ENCODE results near the gene RBM19.

RBM19 gene

GRCh38 chr12:113829212-113829611, 136.9 kb downstream of the RBM19 start:
- Histone ChIP-seq H3K9me3 (replicated peaks; ENCODE audit: insufficient read depth, low read length) (no peaks in the 10 kb centered on the region), H3K79me2 (ENCODE audit: low read length) (no peaks in the 10 kb centered on the region), H3K9ac (ENCODE audit: low read length) (no peak overlapping the region), H3F3A (ENCODE audit: insufficient read depth, low read length) (no peaks in the 10 kb centered on the region), H2AFZ (ENCODE audit: low read length) (no peak overlapping the region), H3K9me2 (replicated peaks; ENCODE audit: insufficient read depth, low read length) (no peaks in the 10 kb centered on the region), H3K4me3 (ENCODE audit: low read length) (no peak overlapping the region), H3K4me2 (ENCODE audit: low read depth, low read length) (no peak overlapping the region), H4K20me1 (ENCODE audit: insufficient read depth, low read length) (no peaks in the 10 kb centered on the region), H3K36me3 (replicated peaks; ENCODE audit: insufficient read depth, low read length) (no peaks in the 10 kb centered on the region), H3K27ac (ENCODE audit: low read length) (no peak overlapping the region), H3K4me1 (ENCODE audit: low read length) (no peaks in the 10 kb centered on the region), H3K27me3 (replicated peaks; ENCODE audit: insufficient read depth, low read length) (no peaks in the 10 kb centered on the region)
- no peak for DNase-seq
- TF ChIP-seq EZH2 (optimal IDR thresholded peaks at IDR 0.05; ENCODE audit: low read depth, low read length) (no peak), EZH2phosphoT487 (IDR thresholded peaks at IDR 0.05; ENCODE audit: low read length) (no peak)
- TF ChIP-seq, protein P1, sequence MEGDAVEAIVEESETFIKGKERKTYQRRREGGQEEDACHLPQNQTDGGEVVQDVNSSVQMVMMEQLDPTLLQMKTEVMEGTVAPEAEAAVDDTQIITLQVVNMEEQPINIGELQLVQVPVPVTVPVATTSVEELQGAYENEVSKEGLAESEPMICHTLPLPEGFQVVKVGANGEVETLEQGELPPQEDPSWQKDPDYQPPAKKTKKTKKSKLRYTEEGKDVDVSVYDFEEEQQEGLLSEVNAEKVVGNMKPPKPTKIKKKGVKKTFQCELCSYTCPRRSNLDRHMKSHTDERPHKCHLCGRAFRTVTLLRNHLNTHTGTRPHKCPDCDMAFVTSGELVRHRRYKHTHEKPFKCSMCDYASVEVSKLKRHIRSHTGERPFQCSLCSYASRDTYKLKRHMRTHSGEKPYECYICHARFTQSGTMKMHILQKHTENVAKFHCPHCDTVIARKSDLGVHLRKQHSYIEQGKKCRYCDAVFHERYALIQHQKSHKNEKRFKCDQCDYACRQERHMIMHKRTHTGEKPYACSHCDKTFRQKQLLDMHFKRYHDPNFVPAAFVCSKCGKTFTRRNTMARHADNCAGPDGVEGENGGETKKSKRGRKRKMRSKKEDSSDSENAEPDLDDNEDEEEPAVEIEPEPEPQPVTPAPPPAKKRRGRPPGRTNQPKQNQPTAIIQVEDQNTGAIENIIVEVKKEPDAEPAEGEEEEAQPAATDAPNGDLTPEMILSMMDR (IDR thresholded peaks at IDR 0.05; ENCODE audit: low read length), result no peak

DNA sequence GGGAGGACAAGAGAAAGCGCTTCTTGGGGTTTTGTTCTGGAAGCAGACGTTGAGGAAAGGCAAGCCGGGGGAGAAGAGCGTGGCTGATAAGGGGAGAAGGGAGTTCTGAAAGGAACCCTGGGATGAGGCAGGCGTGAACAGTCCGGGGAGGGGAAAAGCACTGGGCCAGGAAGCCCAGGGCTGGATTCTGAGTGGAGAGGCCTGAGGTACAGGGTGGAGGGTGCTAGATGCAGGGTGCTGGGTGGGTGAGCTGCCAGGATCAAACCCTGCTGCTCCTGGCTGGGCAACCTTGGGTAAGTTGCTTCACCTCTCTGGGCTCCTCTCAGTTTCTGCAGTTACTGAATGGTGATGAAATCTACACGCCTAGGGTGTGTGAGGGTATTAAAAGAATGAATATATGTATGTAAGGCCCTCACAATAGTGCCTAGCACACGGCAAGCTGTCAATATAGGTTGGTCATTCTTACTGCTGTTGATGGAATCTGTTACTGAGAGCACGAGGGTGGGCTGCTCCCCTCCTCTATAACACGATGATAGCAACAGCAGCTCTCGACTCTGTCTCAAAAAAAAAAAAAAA, 138.5 kb downstream of the RBM19 start:
- H3F3A ChIP-seq (ENCODE audit: insufficient read depth, low read length), result no peaks in the 10 kb centered on the region

GRCh38 chr12:113826805-113827538, 139.2 kb downstream of the RBM19 start:
- H3K36me3 ChIP-seq (replicated peaks; ENCODE audit: insufficient read depth, low read length), result no peaks in the 10 kb centered on the region
- H2AFZ ChIP-seq (ENCODE audit: low read length), result no peak overlapping the region
- no peaks in the 10 kb centered on the region for H3F3A ChIP-seq (ENCODE audit: insufficient read depth, low read length)
- no peaks in the 10 kb centered on the region for H3K79me2 ChIP-seq (ENCODE audit: low read length)
- H3K4me2 ChIP-seq (ENCODE audit: low read depth, low read length), result no peak overlapping the region
- no peak for DNase-seq
- no peak overlapping the region for H3K27ac ChIP-seq (ENCODE audit: low read length)
- H3K9ac ChIP-seq (ENCODE audit: low read length), result no peak overlapping the region
- H3K27me3 ChIP-seq (replicated peaks; ENCODE audit: insufficient read depth, low read length), result no peaks in the 10 kb centered on the region
- H3K4me1 ChIP-seq (ENCODE audit: low read length), result no peaks in the 10 kb centered on the region
- TF ChIP-seq EZH2phosphoT487 (IDR thresholded peaks at IDR 0.05; ENCODE audit: low read length) (no peak), EZH2 (optimal IDR thresholded peaks at IDR 0.05; ENCODE audit: low read depth, low read length) (no peak)
- TF ChIP-seq, protein P1 (IDR thresholded peaks at IDR 0.05; ENCODE audit: low read length), result no peak
- no peak overlapping the region for H3K4me3 ChIP-seq (ENCODE audit: low read length)
- no peaks in the 10 kb centered on the region for H3K9me2 ChIP-seq (replicated peaks; ENCODE audit: insufficient read depth, low read length)
- no peaks in the 10 kb centered on the region for H3K9me3 ChIP-seq (replicated peaks; ENCODE audit: insufficient read depth, low read length)
- no peaks in the 10 kb centered on the region for H4K20me1 ChIP-seq (ENCODE audit: insufficient read depth, low read length)

More for the DNA sequence above, 138.5 kb downstream of the RBM19 start:
- no peak overlapping the region for H3K27ac ChIP-seq (ENCODE audit: low read length)
- DNase-seq, result no peak
- H3K36me3 ChIP-seq (replicated peaks; ENCODE audit: insufficient read depth, low read length), result no peaks in the 10 kb centered on the region
- no peaks in the 10 kb centered on the region for H4K20me1 ChIP-seq (ENCODE audit: insufficient read depth, low read length)
- no peak overlapping the region for H3K4me3 ChIP-seq (ENCODE audit: low read length)
- H2AFZ ChIP-seq (ENCODE audit: low read length), result no peak overlapping the region
- no peaks in the 10 kb centered on the region for H3K27me3 ChIP-seq (replicated peaks; ENCODE audit: insufficient read depth, low read length)
- no peak overlapping the region for H3K4me2 ChIP-seq (ENCODE audit: low read depth, low read length)
- H3K79me2 ChIP-seq (ENCODE audit: low read length), result no peaks in the 10 kb centered on the region
- TF ChIP-seq, protein P1 (IDR thresholded peaks at IDR 0.05; ENCODE audit: low read length), result no peak
- TF ChIP-seq EZH2 (optimal IDR thresholded peaks at IDR 0.05; ENCODE audit: low read depth, low read length) (no peak), EZH2phosphoT487 (IDR thresholded peaks at IDR 0.05; ENCODE audit: low read length) (no peak)
- H3K9me2 ChIP-seq (replicated peaks; ENCODE audit: insufficient read depth, low read length), result no peaks in the 10 kb centered on the region
- H3K9ac ChIP-seq (ENCODE audit: low read length), result no peak overlapping the region
- no peaks in the 10 kb centered on the region for H3K9me3 ChIP-seq (replicated peaks; ENCODE audit: insufficient read depth, low read length)
- no peaks in the 10 kb centered on the region for H3K4me1 ChIP-seq (ENCODE audit: low read length)
